Fibroblast of the conjunctiva (primary cell): ENCODE results near the gene MEMO1.
"Not testable (repeated sequence)": the region's sequence is repeated elsewhere in the genome, so short reads cannot be mapped to it uniquely, and the experiment has no call there.

Source experiments
- DNase-seq: peaks from one replicate; pipeline ENCODE4 v3.0.0-alpha.2; 2010; ENCODE audit warnings: low read depth

MEMO1 gene

GRCh38 chr2:31957354-31958139 is 53.3 kb downstream of the MEMO1 start:
- no peak for DNase-seq

- DNase-seq, result not testable (repeated sequence)
These were observed 53.9 kb downstream of the MEMO1 start for GRCh38 chr2:31956934-31957333.

- DNase-seq, result no peak
These were observed 54.5 kb downstream of the MEMO1 start for GRCh38 chr2:31956312-31956711.

- DNase-seq, result not testable (repeated sequence)
These were observed 57.7 kb downstream of the MEMO1 start for GRCh38 chr2:31953095-31953494.

- no peak for DNase-seq
These were observed 59.8 kb downstream of the MEMO1 start for GRCh38 chr2:31950946-31951562.

GRCh38 chr2:31947871-31948270 is 62.9 kb downstream of the MEMO1 start:
- no peak for DNase-seq

GRCh38 chr2:31946838-31947237 is 64.0 kb downstream of the MEMO1 start:
- DNase-seq, result no peak

- DNase-seq, result no peak
These were observed 65.3 kb downstream of the MEMO1 start for GRCh38 chr2:31945572-31945935.

- no peak for DNase-seq
These were observed 65.8 kb downstream of the MEMO1 start for GRCh38 chr2:31944828-31945571.

GRCh38 chr2:31943636-31944225 is 67.1 kb downstream of the MEMO1 start:
- DNase-seq, result no peak

- DNase-seq, result no peak
These were observed 69.9 kb downstream of the MEMO1 start for GRCh38 chr2:31940920-31941319.

- no peak for DNase-seq
These were observed 73.1 kb downstream of the MEMO1 start for GRCh38 chr2:31937741-31938140.

GRCh38 chr2:31935370-31935769 is 75.4 kb downstream of the MEMO1 start:
- DNase-seq, result no peak

- no peak for DNase-seq
These were observed 77.7 kb downstream of the MEMO1 start for GRCh38 chr2:31933066-31933465.

GRCh38 chr2:31932589-31932988 is 78.2 kb downstream of the MEMO1 start:
- no peak for DNase-seq

- no peak for DNase-seq
These were observed 78.9 kb downstream of the MEMO1 start for GRCh38 chr2:31931916-31932315.

- no peak for DNase-seq
These were observed 85.3 kb downstream of the MEMO1 start for GRCh38 chr2:31925517-31925916.

- DNase-seq, result no peak
These were observed 87.1 kb downstream of the MEMO1 start for GRCh38 chr2:31923662-31924061.

GRCh38 chr2:31922542-31923408 is 88.0 kb downstream of the MEMO1 start:
- DNase-seq, result no peak

GRCh38 chr2:31920962-31921361 is 89.8 kb downstream of the MEMO1 start:
- no peak for DNase-seq

- no peak for DNase-seq
These were observed 91.3 kb downstream of the MEMO1 start for GRCh38 chr2:31919499-31919898.

- no peak for DNase-seq
These were observed 101.1 kb downstream of the MEMO1 start for GRCh38 chr2:31909661-31910060.
